SH-SY5Y (cell line): ENCODE data around the gene DLK1.

ENCODE experiments used
- GATA2 ChIP-seq: IDR thresholded peaks from 2 replicates; pipeline ENCODE4 v1.6.1; 2011; ENCODE audit warnings: mild to moderate bottlenecking, low read depth, low read length
- GATA3 ChIP-seq: IDR thresholded peaks from 2 replicates; pipeline ENCODE4 v1.6.1; 2011; ENCODE audit warnings: low read depth, mild to moderate bottlenecking, low read length, moderate library complexity

Gene DLK1

GRCh38 chr14:100688051-100688450 lies 38.6 kb upstream of the DLK1 start:
- TF ChIP-seq GATA3 = no peak
- no peak for TF ChIP-seq GATA2

GRCh38 chr14:100688598-100689461 lies 37.9 kb upstream of the DLK1 start:
- TF ChIP-seq GATA2 = no peak

GRCh38 chr14:100690672-100691071 lies 36.0 kb upstream of the DLK1 start:
- no peak for TF ChIP-seq GATA2
- TF ChIP-seq GATA3 = no peak

GRCh38 chr14:100691395-100692056 lies 35.2 kb upstream of the DLK1 start:
- TF ChIP-seq GATA3 (no peak), GATA2 (peak; percentile 73)

GRCh38 chr14:100692256-100692655 lies 34.4 kb upstream of the DLK1 start:
- TF ChIP-seq GATA2 (no peak), GATA3 (no peak)

- TF ChIP-seq GATA3 (no peak), GATA2 (no peak)
Measured at GRCh38 chr14:100692859-100693558, 33.7 kb upstream of the DLK1 start.

- no peak for TF ChIP-seq GATA2
- TF ChIP-seq GATA3 = no peak
Measured at GRCh38 chr14:100693877-100694578, 32.7 kb upstream of the DLK1 start.

- TF ChIP-seq GATA2 (no peak), GATA3 (no peak)
Measured at GRCh38 chr14:100694579-100695422, 31.9 kb upstream of the DLK1 start.

GRCh38 chr14:100695423-100695738 lies 31.3 kb upstream of the DLK1 start:
- no peak for TF ChIP-seq GATA2
- no peak for TF ChIP-seq GATA3

GRCh38 chr14:100696008-100696407 lies 30.7 kb upstream of the DLK1 start:
- no peak for TF ChIP-seq GATA2
- no peak for TF ChIP-seq GATA3

GRCh38 chr14:100696590-100696989 lies 30.1 kb upstream of the DLK1 start:
- TF ChIP-seq GATA3 (no peak; the same call in 1 of the 2 replicates), GATA2 (peak; percentile 94)

- TF ChIP-seq GATA3 = no peak
Measured at GRCh38 chr14:100698066-100698465, 28.6 kb upstream of the DLK1 start.

GRCh38 chr14:100698666-100699448 lies 27.8 kb upstream of the DLK1 start:
- TF ChIP-seq GATA2 (peak; percentile 24; the same call in 1 of the 2 replicates), GATA3 (no peak)
